Activated CD8-positive, alpha-beta memory T cell treated with anti-CD3 and anti-CD28 coated beads for 48 hours (primary cell): ENCODE data around the gene FRY.
"Not testable (repeated sequence)": the region's sequence is repeated elsewhere in the genome, so short reads cannot be mapped to it uniquely, and the experiment has no call there.

Experiments
- DNase-seq, 3 experiments: peaks; one replicate each; pipeline ENCODE4 v3.0.0-alpha.2; 2020; ENCODE audit warnings: low read depth in 2 of 3, low spot score in 2 of 3

FRY gene

GRCh38 chr13:32040052-32040642 is 8.6 kb downstream of the FRY start:
- DNase-seq = no peak

- DNase-seq = no peak
These were observed 9.1 kb downstream of the FRY start for GRCh38 chr13:32040689-32041088.

GRCh38 chr13:32041429-32041828 is 9.9 kb downstream of the FRY start:
- DNase-seq = no peak

GRCh38 chr13:32042551-32042950 is 11.0 kb downstream of the FRY start:
- DNase-seq = no peak

- no peak for DNase-seq
These were observed 12.9 kb downstream of the FRY start for GRCh38 chr13:32044446-32044845.

DNA sequence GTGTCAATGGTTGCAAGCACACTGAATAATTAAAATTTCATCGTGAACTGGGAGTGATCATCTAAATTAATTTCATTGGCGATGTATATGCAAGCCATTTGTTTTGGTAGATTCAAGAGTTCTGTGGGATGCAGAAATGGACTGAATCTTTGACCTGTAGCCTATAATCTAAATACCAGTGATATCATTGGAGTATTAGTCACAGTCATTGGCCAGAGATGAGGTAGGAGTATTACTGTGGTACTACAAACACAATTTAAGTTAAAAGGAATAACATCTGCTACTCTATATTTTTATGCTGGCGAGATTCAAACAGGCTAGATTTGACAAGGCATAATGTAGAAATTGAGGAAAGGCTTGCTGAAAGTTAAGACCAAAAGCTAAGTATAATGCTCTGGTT is 14.0 kb downstream of the FRY start:
- no peak for DNase-seq

DNA sequence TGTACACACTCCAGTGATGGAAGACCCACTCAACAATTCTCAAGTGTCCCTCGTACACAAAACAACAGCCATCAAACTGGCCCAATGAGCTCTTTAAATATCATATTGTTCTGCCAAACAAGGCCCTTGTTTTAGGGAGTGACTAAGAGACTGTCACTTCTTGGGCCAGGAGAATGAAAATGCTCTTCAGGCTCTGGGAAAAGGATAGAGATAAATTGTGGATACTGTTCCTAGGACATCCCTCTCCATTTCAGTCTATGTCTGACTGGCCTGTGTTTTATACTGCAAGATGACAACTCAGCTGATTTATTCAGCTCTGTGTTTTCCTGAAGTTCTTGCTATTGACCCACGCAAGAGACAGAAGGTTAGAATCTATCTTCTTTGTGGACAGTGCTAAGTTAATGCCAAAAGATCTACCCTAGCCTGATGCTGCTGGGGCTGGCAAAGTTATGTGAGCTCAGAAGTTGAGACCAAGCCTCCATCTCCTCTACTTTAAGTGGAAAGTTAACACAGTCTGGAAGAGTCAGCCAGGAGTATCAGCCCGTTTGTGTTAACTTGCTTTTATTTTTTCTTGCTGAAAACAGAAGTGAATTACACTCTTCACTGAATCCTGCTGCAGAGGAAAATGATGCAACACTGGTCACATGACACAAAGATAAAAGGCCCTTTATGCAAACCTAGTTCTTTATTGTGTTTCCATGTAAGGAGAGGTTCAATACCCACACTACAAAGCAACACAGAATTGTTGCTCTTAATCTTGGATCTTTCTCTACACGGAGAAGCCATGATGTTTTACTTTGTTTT is 14.6 kb downstream of the FRY start:
- no peak for DNase-seq

GRCh38 chr13:32047088-32047487 is 15.5 kb downstream of the FRY start:
- no peak for DNase-seq

- DNase-seq = no peak
These were observed 16.2 kb downstream of the FRY start for GRCh38 chr13:32047793-32048192.

- no peak for DNase-seq
These were observed 17.2 kb downstream of the FRY start for GRCh38 chr13:32048816-32049215.

DNA sequence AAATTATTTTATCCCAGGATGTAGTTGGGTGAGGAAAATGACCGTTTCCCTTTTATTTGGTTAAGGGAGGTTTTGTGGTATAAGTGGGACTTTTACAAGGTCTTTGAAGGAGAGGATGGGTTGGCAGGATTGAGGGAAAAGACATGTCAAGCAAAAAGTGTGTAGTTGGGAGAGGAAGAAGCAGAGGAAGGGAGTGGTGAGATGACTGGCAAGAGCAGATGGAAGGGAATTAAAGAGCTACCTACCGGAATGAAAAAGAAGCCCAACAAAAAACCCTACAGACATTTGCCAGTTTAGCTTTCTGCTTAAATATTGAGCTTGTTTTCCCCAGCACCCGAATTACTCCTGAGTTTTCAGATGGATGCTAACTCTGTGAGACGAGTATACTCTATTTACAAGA is 19.6 kb downstream of the FRY start:
- no peak for DNase-seq

DNA sequence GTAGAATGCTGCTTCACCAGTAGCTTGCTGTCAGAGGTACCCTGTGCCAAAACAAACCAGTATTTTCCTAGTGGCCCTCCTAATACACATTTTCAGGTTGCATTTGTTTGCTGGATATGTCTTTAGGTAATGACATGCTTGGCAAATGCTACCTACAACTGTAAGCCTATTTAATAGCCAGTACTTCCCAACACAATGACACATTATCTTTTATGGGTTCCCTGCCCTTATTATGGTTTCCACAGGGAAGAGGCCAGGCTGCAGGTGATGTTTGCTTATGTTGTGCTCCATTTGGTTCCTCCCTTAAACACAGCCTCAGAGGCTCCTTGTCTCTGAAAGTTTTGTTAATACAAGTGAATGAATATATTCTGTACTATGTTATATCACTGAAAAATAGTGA is 24.7 kb downstream of the FRY start:
- DNase-seq = no peak

DNA sequence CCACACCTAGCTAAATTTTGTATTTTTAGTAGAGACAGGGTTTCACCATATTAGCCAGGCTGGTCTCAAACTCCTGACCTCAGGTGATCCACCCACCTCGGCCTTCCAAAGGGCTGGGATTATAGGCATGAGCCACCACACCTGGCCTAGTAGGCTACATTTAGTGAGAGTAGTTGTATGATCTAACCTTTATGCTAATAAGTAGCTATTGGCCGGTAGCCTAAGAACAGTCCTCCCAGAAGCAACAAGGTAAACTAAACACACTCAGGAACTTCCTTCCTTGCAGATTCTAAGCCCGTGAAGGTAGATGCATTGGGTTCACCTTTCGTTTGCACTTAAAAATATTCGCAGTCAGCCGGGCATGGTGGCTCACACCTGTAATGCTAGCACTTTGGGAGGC is 25.8 kb downstream of the FRY start:
- DNase-seq = not testable (repeated sequence)

- DNase-seq = no peak
These were observed 28.0 kb downstream of the FRY start for GRCh38 chr13:32059511-32059984.

DNA sequence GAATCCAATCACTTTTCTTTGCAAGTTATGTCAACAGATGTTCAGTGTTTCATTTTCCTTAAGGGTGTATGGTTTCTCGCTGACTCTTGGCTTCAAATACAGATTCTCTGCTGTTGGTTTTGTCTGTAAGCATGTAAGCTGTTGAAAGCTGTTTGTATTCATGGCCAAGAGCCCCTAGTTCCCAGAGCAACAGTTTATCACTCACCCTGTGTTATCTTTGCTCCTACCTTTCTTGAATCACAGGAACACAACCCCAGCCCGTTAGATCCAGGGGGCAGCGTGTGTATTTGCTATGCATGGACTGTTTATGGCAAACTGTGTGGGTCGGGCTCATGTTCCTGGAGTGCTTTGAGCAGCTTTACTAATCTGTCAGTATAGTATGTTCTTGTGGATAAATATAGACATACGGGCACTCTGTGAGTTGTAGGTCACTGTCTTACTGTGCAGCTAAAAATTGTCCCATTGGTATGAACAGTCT is 28.9 kb downstream of the FRY start:
- DNase-seq = no peak

DNA sequence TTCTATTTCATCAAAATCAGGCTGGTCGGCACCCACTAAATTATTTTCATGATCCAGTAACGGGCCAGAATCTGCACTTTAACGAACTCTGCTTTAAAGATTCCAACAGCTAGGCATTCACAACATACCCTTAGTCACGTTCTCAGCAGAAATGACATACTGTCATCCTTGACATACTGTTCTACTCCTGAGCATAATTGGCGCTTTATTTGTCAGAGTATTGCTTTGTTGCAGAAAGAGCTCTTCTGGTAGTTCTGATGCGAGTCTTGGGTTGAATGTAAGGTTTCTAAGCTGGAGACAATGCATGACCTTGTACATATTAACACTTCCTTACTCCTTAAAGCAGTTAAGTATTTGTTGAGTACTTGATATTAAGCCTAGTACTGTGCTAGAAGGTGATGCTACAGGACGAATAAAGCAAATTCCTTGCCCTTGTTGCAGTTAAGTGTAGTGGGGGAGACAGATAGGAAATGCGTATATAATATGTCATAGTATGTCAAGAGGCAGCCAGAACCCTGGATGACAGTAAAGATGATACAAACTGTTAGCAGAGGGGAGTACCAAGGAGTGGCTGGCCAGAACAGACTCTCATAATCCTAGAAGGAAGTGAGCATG is 32.2 kb downstream of the FRY start:
- DNase-seq = no peak

- DNase-seq = no peak
These were observed 35.8 kb downstream of the FRY start for GRCh38 chr13:32067149-32067961.

DNA sequence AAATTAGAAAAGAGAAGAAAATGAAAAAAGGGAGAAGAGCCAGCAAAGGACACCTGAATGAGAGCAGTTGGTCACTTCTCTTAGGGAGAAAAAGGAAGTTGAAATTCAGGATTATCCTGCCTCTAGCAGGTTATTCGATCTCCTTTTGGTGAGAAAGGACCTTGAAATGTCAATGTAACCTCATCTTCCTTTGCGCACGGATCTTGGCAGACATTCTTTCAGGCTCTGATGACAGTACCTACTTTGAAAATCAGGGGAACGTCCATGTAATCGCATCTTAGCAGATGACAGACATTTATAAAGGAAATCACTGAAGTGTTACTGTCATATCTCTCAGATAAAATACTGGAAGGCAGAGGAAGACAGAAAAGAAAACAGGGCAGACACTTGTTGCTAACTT is 36.7 kb downstream of the FRY start:
- DNase-seq = no peak

DNA sequence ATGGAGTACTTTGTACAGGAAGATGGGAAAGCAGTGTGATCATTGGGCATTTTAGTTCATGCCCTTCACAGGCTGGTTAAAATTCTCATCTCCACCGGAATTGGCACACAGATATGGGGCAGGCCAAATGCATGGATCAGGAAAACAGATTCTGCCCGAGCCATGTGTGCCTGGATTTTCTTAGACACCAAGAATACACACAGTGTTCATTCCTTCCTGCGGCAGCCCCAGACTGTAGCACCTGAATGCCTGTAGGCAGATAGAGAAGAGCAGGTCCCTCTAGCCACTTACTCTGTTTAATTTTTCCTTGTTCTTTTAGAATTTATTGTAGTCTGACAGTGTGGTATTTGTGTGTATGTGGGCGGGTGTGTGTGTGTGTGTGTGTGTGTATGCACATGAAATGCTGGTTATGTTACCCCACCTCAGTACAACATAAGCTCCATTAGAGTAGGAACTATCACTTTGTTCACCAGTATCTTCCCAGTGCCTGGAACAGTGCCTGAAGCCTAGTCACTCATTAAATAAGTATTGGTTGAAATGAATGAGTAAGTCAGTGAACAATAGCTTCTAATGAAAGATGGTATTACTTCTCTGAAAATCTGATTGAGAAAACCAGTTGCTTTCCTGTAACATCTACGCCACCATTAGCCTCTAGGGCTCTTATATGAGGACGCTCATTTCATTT is 41.7 kb downstream of the FRY start:
- no peak for DNase-seq

- DNase-seq = no peak
These were observed 43.7 kb downstream of the FRY start for GRCh38 chr13:32075170-32075851.
